Cerebellar cortex (tissue), 1 donor: Measurements from ENCODE around the gene CCNQ.
A peak's percentile ranks its signal among the peaks of the same experiment; 100 is the strongest.

Source experiments
- DNase-seq: peaks from one replicate; pipeline ENCODE4 v3.0.0-alpha.2; 2015; ENCODE audit warnings: low spot score

Gene CCNQ

DNA sequence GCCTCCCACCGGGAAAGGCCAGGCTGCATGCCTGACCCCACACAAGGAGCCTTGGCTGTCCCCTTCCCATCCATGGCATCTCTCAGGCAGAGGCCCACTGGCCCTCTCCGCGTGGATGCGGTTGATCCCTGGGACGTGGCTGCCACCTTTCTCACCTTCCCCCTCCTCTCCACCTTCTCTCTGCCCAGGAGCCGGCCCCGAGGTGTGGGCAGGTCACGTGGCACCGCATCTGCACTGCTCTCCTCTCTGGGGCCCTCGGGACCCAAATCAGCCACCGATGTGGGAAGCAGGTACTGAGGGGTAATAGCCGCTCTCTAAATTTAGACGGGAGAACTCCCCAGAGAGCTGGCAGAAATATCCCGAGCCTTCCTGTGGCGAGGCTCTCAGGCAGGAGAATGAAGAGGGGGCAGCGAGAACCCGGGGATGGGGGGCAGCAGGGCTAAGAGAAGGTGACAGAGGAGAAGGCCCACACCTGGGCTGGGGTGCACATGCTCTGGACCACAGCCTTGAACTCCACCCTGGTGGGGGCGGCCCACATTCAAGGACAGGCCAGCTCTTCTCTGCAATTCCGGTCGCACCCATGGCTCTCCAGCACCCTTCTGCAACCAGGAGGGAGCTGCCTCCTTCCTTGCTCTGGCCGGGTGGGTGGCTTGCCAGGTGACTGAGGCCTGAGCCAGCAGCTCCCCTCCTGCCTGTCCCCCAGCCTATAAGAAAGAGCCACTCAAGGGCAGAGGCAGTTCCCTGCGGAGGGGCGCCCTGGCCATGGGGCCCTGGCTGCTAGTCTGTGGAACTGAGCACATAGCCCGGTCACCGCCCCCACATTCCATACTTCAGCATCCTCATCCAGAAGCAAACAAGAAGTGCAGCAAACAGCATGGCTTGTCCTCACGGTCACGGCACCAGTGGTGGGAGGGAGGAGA is 38.4 kb upstream of the CCNQ start:
- no peak for DNase-seq

DNA sequence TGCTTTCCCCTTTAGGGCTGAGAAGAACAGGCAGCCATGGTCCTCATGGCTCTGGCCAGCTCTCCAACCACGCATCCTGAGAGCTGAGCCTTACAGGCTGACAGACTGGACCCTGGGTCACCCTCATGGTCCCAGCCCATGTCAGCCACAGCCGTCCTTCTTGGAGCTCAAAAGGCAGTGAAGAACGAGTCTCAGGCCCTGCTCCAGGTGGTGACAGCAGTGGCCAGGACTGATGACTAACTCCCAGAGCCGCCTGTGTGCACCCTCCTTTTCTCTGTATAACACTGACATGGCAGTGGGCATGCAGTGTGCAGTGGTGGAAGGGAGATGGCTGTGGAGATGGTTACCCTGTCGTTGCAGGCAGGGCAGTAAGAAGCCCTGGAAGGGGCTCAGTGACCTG is 37.8 kb upstream of the CCNQ start:
- DNase-seq, result no peak

DNA sequence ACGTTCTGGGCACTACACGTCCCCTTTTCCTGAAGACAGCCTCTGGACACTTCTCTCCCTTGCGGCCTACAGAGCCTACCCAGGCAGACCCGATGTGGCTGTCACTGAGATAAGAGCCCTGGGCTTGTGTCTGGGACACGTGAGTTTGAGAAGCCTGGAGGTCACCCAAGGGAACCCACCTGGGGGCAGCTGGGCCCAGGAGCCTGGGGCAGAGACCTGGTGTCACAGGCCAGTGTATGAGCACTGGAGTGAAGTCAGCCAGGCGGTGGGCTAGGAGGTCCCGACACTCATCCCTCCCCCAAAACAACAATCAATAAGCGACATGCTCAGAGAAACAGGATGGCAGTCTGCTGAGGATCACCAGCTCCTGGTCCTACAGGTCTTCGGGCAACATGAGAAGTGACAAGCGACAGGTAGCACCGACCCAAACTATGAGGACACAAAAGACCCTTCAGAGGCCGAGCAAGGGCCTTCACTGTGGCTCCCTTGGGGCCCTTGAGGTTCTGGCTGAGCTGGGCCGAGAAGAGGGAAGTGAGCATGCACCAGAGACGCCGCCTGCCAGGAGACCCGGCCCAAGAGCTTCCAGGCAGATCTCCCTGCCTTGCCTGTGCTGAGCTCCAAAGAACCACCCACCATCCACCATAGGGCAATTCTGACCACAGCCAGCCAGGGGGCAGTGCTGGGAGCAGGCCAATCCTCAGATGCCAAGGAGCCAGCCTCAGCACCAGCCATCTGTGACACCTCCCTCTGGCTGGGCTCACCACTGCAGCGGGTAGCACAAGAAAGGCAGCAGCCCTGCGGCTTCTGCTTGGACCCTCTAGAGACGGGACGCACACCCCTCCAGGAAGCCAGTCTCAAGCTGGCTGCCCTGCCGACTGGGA is 37.1 kb upstream of the CCNQ start:
- DNase-seq, result peak; percentile 29

DNA sequence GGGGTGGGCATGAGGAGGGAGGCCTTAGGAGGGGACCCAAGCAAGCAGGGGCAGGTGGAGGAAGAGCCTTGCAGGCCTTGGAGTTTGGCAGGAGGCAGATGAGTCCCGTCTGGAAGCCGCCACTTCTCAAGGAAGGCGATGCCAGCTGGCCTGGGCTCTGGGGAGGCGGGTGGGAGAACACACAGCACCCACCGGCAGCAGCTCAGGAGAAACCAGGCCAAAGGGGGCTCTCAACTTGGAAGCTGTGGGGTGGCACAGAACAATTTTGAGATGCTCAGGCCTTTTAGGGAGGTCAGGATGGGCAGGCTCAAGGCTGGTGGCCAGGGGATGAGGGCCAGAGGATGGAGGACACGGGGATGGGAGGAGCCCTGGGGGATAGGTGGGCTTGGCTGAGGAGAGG is 36.4 kb upstream of the CCNQ start:
- DNase-seq, result no peak

DNA sequence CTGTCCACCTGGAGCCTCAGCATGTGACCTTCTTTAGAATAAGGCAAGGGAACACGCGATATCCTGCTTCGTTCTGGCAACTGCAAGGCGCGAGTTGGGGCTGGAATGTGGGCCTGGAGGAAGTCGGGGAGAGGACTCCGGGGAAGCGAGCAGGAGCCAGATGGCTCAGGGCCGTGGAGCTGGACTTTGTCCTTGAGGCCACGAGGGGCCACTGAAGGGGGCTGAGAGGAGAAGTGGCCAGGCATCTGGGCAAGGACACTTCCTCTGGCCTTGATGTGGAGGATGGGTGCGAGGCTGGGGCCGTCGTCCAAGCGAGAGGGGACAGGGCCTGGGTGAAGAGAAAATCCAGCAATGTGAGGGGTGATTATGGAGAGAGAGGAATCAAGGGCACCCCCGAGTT is 35.9 kb upstream of the CCNQ start:
- DNase-seq, result no peak

DNA sequence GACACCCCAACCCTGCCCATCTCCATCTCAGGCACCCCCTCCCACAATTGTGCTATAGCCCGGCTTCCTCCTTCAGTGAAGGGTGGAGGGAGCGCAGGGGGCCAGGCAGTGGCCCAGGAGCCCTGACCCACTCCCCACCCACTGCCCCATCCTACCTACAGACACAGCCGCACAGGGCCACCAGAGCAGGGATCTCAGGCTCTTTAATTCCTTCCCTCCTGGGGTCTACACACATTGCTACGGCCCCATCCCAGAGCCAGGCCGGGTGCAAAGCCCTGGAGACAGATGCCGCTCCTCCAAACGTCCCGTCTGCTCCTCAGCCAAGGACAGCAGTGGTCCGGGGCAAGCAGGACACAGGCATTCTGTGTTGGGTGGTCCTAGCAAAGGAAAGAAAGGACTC is 35.3 kb upstream of the CCNQ start:
- no peak for DNase-seq

DNA sequence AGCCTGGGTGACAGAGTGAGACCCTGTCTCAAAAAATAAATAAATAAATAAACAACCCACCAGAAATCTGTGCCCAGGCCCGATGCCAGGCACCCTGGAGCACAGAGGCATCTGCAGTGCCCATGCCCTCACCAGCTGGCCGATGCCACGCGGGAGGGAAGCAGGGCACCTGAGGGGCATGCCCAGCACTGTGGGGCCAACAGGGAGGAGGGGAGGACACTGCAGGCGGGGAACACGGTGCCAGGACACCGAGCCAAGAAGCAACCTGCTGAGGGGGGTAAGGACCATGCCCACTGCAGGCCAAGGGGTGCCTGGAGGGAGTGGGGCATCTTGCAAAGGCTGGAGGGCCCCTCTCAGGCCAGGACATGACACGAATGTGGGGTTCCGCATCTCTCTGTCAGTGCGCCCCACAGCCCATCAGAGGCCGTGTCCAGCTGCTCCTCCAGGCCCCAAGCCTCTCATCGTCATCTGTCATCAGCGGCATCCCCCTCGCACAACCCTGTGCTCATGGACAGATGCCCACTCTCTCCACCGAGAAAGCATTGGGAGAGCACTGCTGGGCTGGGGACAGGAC is 34.8 kb upstream of the CCNQ start:
- no peak for DNase-seq

DNA sequence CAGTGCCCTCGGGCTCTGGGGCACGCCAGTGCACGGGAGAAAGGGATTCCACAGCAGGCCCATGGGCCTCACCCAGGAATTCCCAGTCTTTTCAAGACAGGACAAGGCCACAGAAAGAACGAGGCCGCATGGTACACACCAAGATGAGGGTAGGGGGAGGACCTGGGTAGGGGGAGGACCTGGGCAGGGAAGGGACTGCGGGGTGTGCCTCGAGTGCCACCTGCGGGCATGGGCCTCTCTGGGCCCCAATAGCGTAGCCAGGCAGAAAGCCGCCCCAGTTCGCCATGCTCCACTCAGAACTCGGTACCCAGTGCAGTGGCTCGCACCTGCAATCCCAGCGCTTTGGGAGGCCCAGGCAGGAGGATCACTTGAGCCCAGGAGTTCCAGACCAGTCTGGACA is 34.1 kb upstream of the CCNQ start:
- no peak for DNase-seq

DNA sequence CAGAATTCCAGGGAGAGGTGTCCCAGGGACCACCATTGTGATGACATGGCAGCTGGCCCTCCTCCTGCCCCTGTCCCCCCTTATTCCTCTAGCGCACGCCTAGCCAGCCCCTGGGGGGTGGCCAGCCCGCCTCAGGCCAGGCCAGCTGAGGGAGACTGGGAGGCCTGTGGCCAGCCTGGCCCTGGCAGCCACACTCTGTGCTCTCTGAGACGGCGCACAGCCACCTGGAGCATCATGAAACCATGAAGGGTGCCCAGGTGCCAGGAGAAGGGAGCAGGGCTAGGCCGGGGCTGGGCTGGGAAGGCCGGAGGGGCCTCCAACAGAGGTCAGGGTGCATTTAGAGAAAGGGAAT is 33.6 kb upstream of the CCNQ start:
- DNase-seq, result no peak

DNA sequence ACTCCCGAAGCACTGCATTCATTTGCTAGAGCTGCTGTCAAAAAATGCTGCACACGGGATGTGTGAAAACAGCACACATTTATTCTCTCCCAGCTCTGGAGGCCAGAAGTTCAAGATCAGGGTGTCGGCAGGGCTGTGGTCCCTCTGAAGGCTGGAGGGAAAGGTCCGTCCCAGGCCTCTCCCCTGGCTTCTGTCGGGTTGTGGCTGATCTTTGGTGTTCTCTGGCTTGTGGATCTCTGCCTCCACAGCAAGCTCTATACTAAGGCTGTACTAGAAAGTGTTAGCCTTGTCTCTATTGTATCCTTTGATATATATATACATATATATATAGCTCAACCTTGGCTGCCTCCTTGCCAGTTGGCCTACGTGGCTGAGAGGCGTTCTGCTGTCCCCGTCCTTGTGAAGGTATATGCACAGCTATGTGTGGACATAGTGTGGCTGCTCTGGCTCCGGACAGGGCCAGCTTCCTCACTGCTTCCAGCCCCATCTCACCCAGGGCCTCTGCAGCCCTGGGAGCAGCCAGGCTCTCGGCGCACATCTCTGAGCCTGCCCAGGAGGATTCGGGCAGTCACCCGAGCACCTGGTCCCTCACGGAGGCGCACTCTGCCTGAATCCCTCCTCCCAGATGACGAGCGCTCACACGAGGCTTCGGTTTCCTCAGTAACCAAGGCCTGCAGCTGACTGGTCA is 33.1 kb upstream of the CCNQ start:
- no peak for DNase-seq

DNA sequence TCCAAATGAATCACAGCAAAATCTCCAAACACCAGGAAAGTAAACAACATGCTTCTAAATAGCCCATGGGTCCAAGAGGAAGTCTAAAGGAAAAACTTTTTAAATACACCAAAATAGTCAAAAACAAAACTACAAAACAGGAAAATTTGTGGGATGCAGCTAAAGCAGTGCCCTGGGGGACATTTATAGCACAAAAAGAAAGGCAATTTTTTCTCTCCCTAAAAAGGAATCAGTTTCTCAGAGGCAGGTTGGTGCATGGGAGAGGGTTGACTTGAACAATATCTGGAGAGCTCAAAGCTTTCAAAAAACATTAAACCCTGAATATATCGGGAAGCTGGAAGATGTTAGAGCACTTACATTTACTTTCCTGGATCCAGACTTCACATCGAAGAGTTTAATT is 32.4 kb upstream of the CCNQ start:
- DNase-seq, result no peak

DNA sequence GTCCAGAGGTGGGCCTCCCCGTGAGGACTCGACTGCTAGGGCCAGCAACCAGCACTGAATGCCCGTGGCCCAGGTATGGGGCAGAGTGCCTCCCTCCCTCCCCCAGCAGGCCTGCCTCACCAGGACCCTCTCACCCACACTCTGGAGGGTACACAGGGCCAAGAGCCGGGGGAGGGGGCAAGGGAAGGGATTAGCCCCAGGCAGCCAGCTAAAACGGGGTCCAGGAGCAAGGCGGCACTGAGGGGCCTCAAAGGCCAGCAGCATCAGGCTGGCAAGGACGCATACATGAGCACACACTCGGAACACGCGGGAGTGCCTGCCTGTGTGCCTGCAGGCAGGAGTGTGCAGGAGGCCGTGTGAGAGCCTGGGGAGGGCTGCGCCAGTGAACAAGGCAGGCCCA is 29.7 kb upstream of the CCNQ start:
- no peak for DNase-seq

DNA sequence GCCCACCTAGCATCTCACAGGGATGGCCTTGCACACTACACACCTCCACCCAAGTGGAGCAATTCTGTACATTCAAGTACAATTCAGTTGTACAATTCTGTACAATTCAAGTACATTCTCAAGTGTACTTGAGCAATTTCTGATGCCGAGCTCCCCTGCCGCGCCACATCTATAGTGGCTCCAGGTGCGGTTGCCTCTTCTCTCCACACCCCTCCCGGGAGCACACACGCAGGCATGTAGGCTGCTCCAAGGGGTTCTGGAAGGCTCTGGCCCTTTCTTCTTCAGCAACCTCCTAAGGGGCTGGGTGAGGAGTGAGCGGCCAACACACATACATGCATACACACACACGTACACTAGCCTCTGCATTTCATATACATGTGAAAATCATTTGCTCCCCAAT is 29.2 kb upstream of the CCNQ start:
- no peak for DNase-seq

DNA sequence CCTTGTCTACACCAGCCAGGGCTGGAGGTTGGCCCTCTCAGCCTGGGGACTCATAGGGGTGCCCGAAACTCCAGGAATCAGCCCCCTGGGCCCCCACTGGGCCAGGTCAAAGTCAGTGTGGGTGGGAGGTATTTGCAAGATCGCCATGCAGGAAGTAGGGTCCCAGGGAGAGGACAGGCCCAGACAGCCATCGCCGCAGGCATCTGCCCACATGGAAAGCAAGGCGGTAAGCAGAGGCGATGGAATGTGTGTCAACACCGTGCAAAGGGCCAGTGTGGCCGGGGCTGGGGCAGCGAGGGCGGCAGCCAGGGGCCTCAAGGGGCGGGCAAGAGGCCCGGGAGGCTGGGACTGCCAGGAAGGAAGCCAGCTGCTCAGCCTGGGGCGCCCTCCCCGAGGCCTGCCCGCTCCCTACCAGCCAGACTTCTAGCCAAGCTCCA is 28.8 kb upstream of the CCNQ start:
- DNase-seq, result no peak

DNA sequence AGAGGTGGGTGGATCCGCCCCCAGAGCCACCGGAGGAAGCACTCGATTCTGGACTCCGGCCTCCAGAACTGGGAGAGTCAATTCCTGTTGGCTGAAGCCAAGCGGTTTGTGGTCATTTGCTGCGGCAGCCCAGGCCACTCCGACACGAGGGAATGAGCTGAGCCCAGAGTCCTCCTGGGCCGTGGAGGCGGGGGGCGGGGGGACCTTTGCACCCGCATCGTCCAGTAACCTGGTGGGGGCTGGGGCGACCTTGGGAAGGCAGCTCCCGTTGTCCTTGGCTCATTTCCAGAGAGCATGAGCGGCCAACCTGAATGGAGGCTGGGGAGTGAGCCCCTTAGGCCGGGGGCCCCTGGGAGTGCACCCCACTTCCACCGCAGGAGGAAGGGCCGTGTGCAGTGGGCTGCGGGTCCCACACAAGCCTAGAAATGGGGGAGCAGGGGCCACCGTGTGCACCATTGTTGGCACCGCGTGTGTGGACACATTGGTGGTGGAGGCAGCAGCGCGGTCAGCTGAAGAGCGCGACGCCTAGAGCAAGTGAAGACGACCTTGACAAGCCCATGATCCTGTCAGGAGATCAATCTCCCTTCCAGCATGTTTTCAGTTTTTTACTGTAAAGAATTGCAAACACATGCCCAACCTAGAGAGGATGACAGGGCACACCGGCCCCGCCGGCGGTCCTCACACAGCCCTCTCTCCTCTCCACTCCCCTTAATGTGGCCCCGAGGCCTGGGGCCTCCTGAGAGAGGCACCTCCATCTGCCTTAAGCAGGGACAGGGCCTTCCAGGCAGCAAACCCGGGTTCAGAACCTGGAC is 28.1 kb upstream of the CCNQ start:
- DNase-seq, result no peak

DNA sequence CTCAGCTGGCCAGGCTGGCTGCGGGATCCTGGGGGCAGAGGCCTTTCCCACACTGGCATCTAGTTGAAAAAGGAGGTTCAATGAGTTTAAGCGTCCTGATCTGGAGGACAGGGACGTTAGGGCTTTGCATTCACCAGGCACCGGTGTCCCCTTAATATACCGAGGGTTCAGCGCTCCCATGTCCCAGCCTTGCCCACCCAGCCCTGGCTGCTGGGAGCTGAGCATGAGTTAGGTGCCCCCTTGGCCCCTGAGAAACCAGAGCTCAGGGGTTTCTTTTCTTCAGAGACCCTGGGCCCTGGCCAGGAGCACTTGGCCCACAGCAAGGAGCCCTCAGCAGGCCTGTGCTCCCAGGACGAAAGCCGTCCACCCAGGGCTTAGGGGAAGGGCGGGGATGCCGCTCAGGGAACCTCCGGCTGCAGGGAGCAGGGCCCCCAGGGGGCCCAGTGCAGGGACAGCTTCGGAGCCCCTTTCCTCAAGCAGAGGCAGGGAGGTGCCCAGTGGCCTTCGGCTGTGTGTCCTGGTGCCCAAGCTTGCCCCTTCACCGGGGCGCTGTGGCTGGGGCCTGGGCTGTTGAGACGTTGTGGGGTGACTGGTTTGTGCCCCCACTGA is 27.2 kb upstream of the CCNQ start:
- DNase-seq, result no peak

DNA sequence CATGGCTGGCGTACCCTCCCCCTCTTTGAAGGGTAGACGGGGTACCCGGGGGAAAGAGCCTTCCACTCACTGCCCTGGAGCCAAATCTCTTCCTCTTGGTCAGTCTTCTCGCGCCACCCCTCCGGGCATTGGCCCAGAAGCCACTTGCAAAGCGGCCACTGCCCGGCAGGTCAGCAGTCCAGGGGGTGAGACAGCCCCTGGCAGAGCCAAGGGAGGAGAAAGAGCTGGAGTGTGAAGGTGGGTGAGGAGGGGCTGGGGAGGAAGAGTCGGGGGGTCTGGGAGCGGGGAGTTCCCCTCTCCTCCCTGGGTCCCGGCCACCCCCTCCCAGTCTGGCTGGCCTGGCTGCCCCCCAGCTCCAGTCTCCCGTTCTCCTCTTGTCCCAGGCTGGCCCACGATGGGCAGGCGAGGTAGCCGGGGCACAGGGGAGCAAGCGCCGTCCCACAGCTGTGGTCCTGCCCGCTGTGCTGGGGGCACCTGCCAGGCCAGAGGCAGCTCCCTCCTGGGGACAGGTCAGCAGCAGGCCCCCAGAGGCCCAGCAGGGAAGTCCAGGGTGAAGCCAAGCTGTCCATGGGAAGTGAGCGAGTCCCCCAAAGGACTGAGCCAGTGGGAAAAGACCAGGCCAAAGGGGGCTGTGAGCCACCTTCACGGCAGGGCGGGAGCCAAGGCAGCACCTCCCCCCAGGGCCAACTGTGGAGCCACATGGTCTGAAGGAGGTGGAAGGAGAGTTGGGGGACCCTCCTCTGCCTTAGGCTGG is 26.5 kb upstream of the CCNQ start:
- no peak for DNase-seq

DNA sequence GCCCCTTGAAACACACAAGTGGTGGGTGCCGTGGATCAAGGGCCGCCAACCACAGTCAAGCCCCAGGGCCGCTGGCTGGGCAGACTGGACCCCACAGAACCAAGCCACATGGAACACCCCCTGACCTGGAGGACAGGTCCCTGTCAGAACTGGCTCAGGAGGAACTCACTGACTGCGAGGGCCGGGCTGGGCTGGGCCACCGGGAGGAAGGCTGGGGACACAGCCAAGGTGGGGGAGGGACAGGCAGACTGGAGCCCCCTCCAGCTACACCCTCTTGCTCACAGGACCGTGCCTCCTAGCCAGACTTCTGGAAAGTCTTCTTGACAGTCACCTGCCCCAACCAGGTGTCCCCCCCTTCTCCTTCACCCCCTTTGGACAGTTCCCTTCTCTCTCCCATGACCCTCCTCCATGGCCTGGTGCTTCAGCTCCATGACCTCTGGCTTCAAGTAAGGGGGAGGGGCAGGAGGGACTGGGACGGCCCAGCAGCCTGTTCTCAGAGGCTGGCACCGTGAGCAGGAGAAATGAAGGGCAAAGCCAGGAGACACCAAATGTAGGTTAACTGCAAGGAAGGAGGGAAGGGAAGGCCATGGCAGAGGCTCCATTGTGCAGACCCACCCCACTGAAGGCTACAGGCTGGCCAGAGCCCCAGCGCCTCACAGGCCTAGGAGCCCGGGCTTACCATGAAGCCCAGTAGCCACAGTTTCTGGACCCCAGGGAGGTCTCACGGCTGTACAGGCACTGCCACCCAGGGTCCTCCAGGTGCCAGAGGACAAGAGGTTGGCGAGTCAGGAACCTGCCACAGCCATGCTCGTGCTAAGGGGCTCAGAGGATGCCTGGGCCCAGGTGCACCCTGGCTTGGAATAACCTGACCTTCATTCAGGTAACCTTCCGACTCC is 25.5 kb upstream of the CCNQ start:
- DNase-seq, result no peak
